Measurements from ENCODE around the gene MVB12B.

Gene MVB12B

DNA sequence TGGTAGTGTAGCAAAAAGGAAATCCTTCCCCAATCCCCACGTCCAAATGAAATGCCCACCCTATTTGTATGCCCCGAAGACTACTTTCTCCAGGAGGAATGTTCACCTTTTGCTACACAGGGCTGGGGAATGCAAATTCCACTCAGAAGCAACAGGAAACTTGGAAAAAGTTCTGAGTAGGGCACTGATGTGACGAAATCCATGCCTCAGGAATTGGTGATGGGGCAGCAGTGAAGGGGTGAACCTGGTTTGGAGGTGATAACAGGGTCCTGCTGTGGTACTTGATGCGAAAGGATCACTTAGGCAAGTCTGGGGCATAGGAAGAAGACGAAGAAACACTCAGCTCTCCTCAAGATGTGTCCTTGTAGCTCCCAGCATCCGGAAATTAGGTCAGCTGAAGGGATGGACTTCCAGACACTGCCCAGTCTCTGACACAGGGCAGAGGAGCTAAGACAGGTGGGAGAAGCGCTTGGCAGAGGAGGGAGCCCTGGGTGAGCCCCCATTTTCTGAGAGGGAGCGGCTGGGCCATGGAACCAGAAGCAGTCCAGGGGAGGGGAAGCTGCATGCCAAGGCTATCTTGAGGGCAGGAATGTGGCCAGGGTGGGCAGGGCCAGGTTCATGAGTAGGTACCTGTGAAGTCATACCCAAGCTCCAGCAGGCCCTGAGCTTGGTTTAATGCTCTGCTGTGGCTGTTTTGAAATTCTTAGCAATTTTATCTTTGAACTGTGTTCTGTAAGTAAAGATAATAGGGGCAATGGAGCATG lies 22.2 kb upstream of the MVB12B start:
- H2AFZ ChIP-seq (ENCODE audit: low read depth, low read length), result no peak overlapping the region
- H3K27me3 ChIP-seq (ENCODE audit: low read depth, low read length), result peaks cover 35% of the 10 kb centered on the region
- no peaks in the 10 kb centered on the region for H3K79me2 ChIP-seq (ENCODE audit: low read length)
- no peak overlapping the region for H3K4me2 ChIP-seq (ENCODE audit: low read length)
- no peaks in the 10 kb centered on the region for H4K20me1 ChIP-seq (ENCODE audit: insufficient read depth, low read length)
- no peaks in the 10 kb centered on the region for H3K36me3 ChIP-seq (replicated peaks; ENCODE audit: low read depth, low read length)
- no peaks in the 10 kb centered on the region for H3K9me3 ChIP-seq (ENCODE audit: insufficient read depth, low read length)
- H3K27ac ChIP-seq (ENCODE audit: low read length), result no peak overlapping the region
- no peaks in the 10 kb centered on the region for H3K4me1 ChIP-seq (ENCODE audit: low read length)
- H3K9ac ChIP-seq (ENCODE audit: low read length), result no peak overlapping the region
- TF ChIP-seq, protein P1, sequence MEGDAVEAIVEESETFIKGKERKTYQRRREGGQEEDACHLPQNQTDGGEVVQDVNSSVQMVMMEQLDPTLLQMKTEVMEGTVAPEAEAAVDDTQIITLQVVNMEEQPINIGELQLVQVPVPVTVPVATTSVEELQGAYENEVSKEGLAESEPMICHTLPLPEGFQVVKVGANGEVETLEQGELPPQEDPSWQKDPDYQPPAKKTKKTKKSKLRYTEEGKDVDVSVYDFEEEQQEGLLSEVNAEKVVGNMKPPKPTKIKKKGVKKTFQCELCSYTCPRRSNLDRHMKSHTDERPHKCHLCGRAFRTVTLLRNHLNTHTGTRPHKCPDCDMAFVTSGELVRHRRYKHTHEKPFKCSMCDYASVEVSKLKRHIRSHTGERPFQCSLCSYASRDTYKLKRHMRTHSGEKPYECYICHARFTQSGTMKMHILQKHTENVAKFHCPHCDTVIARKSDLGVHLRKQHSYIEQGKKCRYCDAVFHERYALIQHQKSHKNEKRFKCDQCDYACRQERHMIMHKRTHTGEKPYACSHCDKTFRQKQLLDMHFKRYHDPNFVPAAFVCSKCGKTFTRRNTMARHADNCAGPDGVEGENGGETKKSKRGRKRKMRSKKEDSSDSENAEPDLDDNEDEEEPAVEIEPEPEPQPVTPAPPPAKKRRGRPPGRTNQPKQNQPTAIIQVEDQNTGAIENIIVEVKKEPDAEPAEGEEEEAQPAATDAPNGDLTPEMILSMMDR (IDR thresholded peaks at IDR 0.05; ENCODE audit: low read depth, low read length), result no peak
- TF ChIP-seq EZH2phosphoT487 (IDR thresholded peaks at IDR 0.05; ENCODE audit: low read depth), result no peak
- no peak overlapping the region for H3K4me3 ChIP-seq (ENCODE audit: low read length)

DNA sequence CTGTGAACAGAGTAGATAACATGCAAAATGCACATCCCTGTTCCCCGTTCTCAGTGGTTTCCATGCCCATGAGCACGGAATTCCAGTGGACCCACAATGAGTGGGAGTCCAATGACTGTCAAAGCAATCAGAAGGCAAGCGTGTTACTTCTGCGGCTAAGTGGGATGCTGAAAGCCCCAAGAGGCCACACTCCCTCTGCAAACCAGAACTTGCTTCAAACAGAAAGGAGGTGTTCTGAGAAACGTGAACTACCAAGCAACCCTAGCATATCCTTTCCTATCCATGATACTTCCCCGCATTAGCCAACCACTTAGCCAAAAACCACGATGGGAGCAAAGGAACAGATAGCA lies 21.7 kb upstream of the MVB12B start:
- Histone ChIP-seq H3K9me3 (ENCODE audit: insufficient read depth, low read length) (no peaks in the 10 kb centered on the region), H4K20me1 (ENCODE audit: insufficient read depth, low read length) (no peaks in the 10 kb centered on the region), H3K36me3 (replicated peaks; ENCODE audit: low read depth, low read length) (no peaks in the 10 kb centered on the region), H3K4me3 (ENCODE audit: low read length) (no peak overlapping the region), H3K79me2 (ENCODE audit: low read length) (no peaks in the 10 kb centered on the region), H3K9ac (ENCODE audit: low read length) (no peak overlapping the region), H3K27me3 (ENCODE audit: low read depth, low read length) (peaks cover 31% of the 10 kb centered on the region), H3K4me2 (ENCODE audit: low read length) (no peak overlapping the region), H3K27ac (ENCODE audit: low read length) (no peak overlapping the region), H2AFZ (ENCODE audit: low read depth, low read length) (no peak overlapping the region), H3K4me1 (ENCODE audit: low read length) (no peaks in the 10 kb centered on the region)
- TF ChIP-seq, protein P1 (IDR thresholded peaks at IDR 0.05; ENCODE audit: low read depth, low read length), result no peak
- no peak for TF ChIP-seq EZH2phosphoT487 (IDR thresholded peaks at IDR 0.05; ENCODE audit: low read depth)

DNA sequence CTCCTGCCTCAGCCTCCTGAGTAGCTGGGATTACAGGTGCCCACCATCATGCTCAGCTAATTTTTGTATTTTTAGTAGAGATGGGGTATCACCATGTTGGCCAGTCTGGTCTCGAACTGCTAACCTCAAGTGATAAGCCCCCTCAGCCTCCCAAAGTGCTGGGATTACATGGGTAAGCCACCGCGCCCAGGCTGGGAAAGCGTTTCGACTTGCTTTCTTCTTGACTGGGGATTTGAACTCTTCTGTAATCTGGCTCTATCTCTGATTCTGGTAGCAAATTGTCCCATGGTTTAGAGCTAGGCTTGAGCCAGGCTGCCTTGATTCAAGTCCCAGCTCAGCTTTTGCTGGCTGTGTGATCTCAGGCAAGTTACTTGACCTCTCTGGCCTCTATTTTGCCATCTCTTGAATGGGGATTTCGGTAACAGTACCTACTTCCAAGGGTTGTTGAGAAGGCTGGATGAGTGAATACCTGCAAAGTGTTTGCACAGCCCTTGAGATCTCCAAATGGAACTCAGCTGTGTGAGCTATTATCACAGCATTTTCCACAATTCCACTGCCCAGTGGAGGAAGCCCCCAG lies 20.5 kb upstream of the MVB12B start:
- H4K20me1 ChIP-seq (ENCODE audit: insufficient read depth, low read length), result no peaks in the 10 kb centered on the region
- no peak overlapping the region for H3K4me2 ChIP-seq (ENCODE audit: low read length)
- H3K4me3 ChIP-seq (ENCODE audit: low read length), result no peak overlapping the region
- H3K9ac ChIP-seq (ENCODE audit: low read length), result no peak overlapping the region
- H2AFZ ChIP-seq (ENCODE audit: low read depth, low read length), result no peak overlapping the region
- TF ChIP-seq EZH2phosphoT487 (IDR thresholded peaks at IDR 0.05; ENCODE audit: low read depth), result no peak
- no peaks in the 10 kb centered on the region for H3K9me3 ChIP-seq (ENCODE audit: insufficient read depth, low read length)
- no peak overlapping the region for H3K27ac ChIP-seq (ENCODE audit: low read length)
- H3K79me2 ChIP-seq (ENCODE audit: low read length), result no peaks in the 10 kb centered on the region
- H3K4me1 ChIP-seq (ENCODE audit: low read length), result no peaks in the 10 kb centered on the region
- H3K27me3 ChIP-seq (ENCODE audit: low read depth, low read length), result peaks cover 27% of the 10 kb centered on the region
- H3K36me3 ChIP-seq (replicated peaks; ENCODE audit: low read depth, low read length), result no peaks in the 10 kb centered on the region

DNA sequence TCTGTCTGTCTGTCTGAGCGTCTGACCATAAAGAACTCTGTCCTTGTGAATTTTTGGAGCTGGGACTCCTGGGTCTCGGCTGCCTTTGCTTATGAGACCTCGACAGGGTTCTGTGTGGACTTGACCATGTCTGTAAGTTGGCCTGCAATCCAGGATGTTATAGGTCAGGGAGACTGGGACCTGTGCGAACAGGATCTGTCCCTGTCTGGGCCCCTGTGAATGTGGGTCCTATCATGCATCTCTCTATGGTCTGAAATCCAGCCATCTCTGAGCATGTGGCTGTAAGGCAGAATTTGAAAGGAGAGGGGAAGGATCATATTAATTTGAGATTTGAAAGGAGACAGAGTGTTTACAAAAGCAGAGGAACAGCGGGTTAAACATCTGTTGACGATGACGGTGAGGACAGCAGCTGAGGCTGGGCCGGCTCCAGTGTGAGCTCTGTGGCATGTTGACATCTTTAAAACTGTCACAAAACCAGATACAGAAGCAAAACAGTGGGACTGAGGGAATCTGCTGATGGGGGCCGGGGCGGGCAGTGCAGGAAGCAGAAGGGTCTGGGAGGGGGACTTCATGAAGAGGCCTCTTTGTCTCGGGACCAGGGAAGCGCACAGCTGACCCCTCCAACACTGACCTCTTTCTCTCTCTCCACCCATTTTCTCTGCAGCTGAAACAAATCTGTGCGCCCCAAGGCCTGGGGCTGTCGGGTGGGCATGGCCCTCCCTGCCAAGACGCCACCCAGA lies 19.1 kb upstream of the MVB12B start:
- Histone ChIP-seq H3K27me3 (ENCODE audit: low read depth, low read length) (peaks cover 25% of the 10 kb centered on the region), H3K9ac (ENCODE audit: low read length) (no peak overlapping the region), H2AFZ (ENCODE audit: low read depth, low read length) (no peak overlapping the region), H3K9me3 (ENCODE audit: insufficient read depth, low read length) (no peaks in the 10 kb centered on the region), H3K4me1 (ENCODE audit: low read length) (peaks cover 3% of the 10 kb centered on the region; the same call in 1 of the 2 replicates), H3K36me3 (replicated peaks; ENCODE audit: low read depth, low read length) (no peaks in the 10 kb centered on the region), H3K79me2 (ENCODE audit: low read length) (no peaks in the 10 kb centered on the region), H3K4me2 (ENCODE audit: low read length) (no peak overlapping the region), H3K4me3 (ENCODE audit: low read length) (no peak overlapping the region), H4K20me1 (ENCODE audit: insufficient read depth, low read length) (no peaks in the 10 kb centered on the region), H3K27ac (ENCODE audit: low read length) (no peak overlapping the region)
- TF ChIP-seq, protein P1 (IDR thresholded peaks at IDR 0.05; ENCODE audit: low read depth, low read length), result no peak
- TF ChIP-seq EZH2phosphoT487 (IDR thresholded peaks at IDR 0.05; ENCODE audit: low read depth), result no peak

All from OCI-LY3 (cell line).